Astrocyte (in vitro differentiated cells and primary cell): Measurements from ENCODE around the gene ZKSCAN1.

Experiments
- CTCF ChIP-seq: IDR thresholded peaks from 2 replicates; pipeline ENCODE4 v1.5.1; 2011; ENCODE audit warnings: low read depth, mild to moderate bottlenecking, inconsistent platforms, low read length, moderate library complexity; ENCODE audit not compliant: insufficient read depth
- EZH2 ChIP-seq: IDR thresholded peaks from 2 replicates; pipeline ENCODE4 v1.6.1; 2012; ENCODE audit warnings: mild to moderate bottlenecking, low read length, inconsistent platforms; ENCODE audit not compliant: insufficient read depth

DNA sequence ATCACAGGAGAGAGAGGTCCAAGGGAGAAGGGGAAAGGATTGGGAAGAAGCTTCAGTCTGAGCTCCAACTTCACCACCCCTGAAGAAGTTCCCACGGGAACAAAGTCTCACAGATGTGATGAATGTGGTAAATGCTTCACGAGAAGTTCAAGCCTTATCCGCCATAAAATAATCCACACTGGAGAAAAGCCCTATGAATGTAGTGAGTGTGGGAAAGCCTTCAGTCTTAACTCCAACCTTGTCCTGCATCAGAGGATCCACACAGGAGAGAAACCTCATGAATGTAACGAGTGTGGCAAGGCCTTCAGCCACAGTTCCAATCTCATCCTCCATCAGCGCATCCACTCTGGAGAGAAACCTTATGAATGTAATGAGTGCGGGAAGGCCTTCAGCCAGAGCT lies 18.1 kb downstream of the ZKSCAN1 start:
- TF ChIP-seq CTCF (no peak), EZH2 (no peak)
